NB4 (cell line): ENCODE results near the gene NR2C2AP.

ENCODE experiments used
- POLR2A ChIP-seq: IDR thresholded peaks from 2 replicates; pipeline ENCODE4 v1.6.1; 2011; ENCODE audit warnings: mild to moderate bottlenecking; ENCODE audit not compliant: insufficient read length; ENCODE audit errors: extremely low read depth
- TF ChIP-seq, protein P1 (sequence below): IDR thresholded peaks from one replicate; pipeline ENCODE4 v1.5.1; 2012; ENCODE audit warnings: low read depth, low read length

DNA sequence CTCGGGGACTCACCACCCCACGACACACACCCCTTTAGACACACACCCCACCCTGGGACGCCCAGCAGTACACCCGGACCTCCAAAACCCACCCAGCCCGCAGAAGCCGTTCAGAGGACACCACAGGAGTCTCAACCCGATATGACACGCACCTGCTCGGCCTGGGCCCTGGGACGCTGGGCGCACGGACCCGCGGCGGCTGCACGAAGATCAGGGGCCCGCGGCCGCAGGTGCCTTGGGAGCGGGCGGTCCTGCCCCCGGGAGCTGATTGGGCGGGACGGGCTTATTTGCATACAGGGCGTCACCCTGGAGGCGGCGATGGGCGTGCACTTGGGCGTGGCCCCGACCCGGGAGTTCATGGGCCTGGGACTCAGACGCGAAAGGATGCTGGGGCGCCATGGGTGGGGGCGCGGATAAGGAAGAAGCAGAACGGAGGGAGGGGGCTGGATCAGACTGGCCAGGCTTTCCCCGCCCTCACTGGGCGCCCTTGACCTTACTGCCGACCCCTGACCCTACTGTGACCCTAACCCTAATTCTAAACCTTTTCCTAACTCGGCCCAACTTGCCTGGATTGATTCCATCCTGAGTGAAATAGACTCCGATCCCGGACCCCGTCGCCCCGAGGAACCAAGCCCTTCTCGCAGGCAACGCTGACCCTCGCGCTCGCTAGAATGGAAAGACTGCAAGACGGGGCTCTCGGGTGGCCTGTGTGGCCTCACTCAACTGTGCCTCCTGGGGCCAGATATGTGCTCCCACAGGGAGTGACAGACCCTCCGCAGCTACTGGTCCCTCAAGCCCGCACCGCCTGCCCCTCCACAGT, 33.0 kb downstream of the NR2C2AP start, which contains the start of gene MEF2B:
- TF ChIP-seq, protein P1, sequence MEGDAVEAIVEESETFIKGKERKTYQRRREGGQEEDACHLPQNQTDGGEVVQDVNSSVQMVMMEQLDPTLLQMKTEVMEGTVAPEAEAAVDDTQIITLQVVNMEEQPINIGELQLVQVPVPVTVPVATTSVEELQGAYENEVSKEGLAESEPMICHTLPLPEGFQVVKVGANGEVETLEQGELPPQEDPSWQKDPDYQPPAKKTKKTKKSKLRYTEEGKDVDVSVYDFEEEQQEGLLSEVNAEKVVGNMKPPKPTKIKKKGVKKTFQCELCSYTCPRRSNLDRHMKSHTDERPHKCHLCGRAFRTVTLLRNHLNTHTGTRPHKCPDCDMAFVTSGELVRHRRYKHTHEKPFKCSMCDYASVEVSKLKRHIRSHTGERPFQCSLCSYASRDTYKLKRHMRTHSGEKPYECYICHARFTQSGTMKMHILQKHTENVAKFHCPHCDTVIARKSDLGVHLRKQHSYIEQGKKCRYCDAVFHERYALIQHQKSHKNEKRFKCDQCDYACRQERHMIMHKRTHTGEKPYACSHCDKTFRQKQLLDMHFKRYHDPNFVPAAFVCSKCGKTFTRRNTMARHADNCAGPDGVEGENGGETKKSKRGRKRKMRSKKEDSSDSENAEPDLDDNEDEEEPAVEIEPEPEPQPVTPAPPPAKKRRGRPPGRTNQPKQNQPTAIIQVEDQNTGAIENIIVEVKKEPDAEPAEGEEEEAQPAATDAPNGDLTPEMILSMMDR, result no peak
- TF ChIP-seq POLR2A, result no peak
